GM12873 (cell line): ENCODE data around the gene PDE11A.

Source experiments
- CTCF ChIP-seq: IDR thresholded peaks from 2 replicates; pipeline ENCODE4 v1.5.1; 2012; ENCODE audit warnings: low read depth, mild to moderate bottlenecking, moderate library complexity, low read length, control low read depth; ENCODE audit not compliant: insufficient read depth; ENCODE audit errors: missing control alignments

The PDE11A gene

GRCh38 chr2:177710889-177711288 lies 361.7 kb downstream of the PDE11A start:
- no peak for TF ChIP-seq CTCF

DNA sequence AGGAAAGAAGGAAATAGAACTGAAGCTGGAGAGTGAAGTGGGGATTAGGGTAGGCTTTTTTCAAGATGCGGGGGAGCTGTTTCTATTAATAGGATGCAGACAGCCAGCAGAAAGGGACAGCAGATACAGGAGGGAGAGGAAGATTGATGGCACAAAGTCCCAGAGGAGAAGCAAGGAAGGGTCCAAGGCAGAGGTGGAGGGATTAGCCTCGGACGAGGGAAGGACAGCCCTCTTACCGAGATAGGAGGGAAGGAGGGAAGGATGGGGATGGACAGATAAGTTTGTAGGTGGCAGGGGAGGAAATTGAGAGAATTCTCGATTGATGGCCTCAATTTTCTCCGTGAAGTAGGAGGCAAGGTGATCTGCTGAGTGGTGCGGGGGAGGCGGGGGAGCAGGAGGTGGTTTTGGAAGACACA lies 362.6 kb downstream of the PDE11A start:
- TF ChIP-seq CTCF = no peak

DNA sequence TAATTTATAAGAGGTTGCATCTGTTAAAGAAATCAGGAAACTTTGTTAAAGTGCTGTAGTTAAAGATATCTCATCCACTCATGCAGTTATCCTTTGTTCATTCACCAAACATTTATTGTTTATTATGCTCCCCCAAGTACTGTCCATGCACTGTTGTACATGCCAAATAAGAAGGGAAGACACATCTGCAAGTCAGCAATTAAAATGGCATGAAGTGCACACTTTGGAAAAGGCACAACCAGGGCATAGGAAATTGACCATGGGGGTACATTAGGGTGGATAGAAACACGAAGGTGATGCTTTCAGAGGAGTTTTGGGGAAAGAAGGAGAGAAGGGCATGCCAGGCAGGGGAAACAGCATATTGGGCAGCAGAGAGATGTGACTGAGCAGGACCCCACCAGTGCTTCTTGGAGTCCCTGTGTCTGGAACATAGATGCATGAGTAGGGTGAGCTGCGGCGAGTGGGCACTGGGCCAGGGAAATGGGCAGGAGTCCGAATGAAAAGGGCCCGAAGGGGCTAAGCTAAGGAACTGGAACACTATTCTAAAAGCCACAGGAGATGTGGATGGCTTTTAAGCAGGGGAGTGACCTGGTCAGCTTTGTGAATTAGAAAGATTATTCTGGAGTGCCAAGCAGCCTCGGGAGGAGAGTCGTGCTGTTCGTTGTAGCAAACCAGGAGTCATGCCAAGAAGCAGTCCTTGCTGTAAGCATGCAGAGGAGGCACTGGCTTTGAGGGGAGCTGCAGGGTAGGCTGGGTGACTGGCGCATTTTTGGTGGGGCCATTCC lies 363.7 kb downstream of the PDE11A start:
- TF ChIP-seq CTCF = no peak

DNA sequence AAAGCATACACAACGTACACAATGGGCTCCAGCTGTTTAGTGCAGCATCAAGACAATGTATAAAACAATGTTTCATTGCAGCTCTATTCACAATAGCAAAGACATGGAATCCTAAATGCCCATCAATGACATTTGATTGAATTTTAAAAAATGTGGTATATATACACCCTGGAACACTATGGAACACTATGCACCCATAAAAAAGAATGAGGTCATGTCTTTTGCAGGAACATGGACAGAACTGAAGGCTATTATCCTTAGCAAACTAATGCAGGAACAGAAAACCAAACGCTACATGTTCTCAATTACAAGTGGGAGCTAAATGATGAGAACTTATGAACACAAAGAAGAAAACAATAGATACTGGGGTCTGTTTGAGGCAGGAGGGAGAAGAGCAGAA lies 364.5 kb downstream of the PDE11A start:
- no peak for TF ChIP-seq CTCF

DNA sequence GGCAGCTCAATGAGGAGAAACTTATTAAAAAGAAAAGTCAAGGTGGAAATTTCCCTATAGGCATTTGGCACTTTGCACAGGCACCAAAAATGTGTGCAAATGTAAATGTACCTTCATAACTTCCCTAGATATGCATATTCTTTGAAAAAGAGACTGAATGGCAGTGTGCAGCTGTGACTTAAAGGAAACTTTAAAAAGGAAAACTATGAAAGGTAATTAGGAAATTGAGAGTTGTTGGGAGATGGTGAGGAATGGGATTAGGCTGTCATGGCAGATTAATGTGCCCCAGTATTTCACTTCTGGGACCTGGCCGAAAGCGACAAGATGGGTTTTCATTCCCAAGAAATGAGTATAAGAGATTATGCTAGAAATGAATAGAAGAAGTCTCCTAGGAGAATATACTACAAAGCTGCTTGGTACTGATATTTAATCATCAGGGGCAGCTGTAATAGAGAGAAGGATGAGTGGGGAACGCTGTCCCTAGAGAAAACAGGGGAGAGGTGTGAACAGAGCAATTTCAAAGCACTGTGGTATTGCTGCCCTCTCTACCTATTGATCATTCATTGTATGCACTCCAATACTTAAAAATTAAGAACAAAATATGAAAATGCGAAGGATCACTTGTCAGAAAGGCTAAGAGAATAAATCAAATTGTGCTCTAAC lies 366.9 kb downstream of the PDE11A start:
- TF ChIP-seq CTCF = no peak

GRCh38 chr2:177703159-177703558 lies 369.4 kb downstream of the PDE11A start:
- no peak for TF ChIP-seq CTCF

DNA sequence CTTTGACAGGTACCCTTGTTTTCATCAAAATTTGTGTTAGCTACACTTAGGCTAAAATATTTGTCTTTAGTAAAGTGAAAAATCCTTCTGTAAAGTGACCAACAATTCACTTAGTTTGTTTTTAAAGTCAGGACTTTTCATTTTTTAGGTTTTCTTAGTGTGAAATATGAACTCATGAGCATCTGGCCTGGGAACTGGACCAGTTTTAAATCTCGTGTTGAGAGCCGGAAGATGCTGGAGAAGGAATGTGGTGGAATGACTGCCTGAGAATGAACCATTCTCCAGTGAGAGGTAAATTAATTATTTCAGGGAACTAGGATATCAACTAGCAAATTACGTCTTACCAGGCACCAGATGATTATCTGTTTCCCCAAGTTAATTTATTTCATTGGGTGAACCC lies 374.3 kb downstream of the PDE11A start:
- no peak for TF ChIP-seq CTCF
